Epidermal melanocyte (primary cell): Measurements from ENCODE around the gene CORIN.
A peak's percentile ranks its signal among the peaks of the same experiment; 100 is the strongest.
"Not testable (repeated sequence)": the region's sequence is repeated elsewhere in the genome, so short reads cannot be mapped to it uniquely, and the experiment has no call there.

Experiments used
- DNase-seq: peaks from one replicate; pipeline ENCODE4 v3.0.0; 2011; ENCODE audit warnings: low spot score; ENCODE audit not compliant: insufficient read length

Gene CORIN

GRCh38 chr4:47572981-47573380 is 264.9 kb downstream of the CORIN start:
- no peak for DNase-seq

- no peak for DNase-seq
Observed at GRCh38 chr4:47570816-47571215, 267.1 kb downstream of the CORIN start.

- no peak for DNase-seq
Observed at GRCh38 chr4:47567511-47567910, 270.4 kb downstream of the CORIN start.

- DNase-seq = no peak
Observed at GRCh38 chr4:47566969-47567368, 270.9 kb downstream of the CORIN start.

GRCh38 chr4:47566566-47566965 is 271.3 kb downstream of the CORIN start:
- no peak for DNase-seq

- no peak for DNase-seq
Observed at GRCh38 chr4:47562297-47562696, 275.6 kb downstream of the CORIN start.

GRCh38 chr4:47561331-47561730 is 276.5 kb downstream of the CORIN start:
- DNase-seq = no peak

- DNase-seq = no peak
Observed at GRCh38 chr4:47560682-47561081, 277.2 kb downstream of the CORIN start.

- DNase-seq = no peak
Observed at GRCh38 chr4:47557255-47557654, 280.6 kb downstream of the CORIN start.

- DNase-seq = not testable (repeated sequence)
Observed at GRCh38 chr4:47555920-47556319, 281.9 kb downstream of the CORIN start.

- peak; percentile 28 for DNase-seq
Observed at GRCh38 chr4:47553329-47554125, 284.3 kb downstream of the CORIN start.

- DNase-seq = no peak
Observed at GRCh38 chr4:47551682-47552081, 286.2 kb downstream of the CORIN start.

GRCh38 chr4:47550899-47551548 is 286.8 kb downstream of the CORIN start:
- no peak for DNase-seq

- DNase-seq = not testable (repeated sequence)
Observed at GRCh38 chr4:47550357-47550756, 287.5 kb downstream of the CORIN start.
